GM12892 (cell line): ENCODE data around the gene GREB1.

Experiments
- POLR2A ChIP-seq: IDR thresholded peaks from 2 replicates; pipeline ENCODE4 v1.6.1; 2011; ENCODE audit warnings: low read depth, low read length, control low read depth
- POLR2AphosphoS5 ChIP-seq: IDR thresholded peaks from 2 replicates; pipeline ENCODE4 v1.6.1; 2011; ENCODE audit warnings: low read depth, low read length, control low read depth

- no peak for TF ChIP-seq POLR2A
- TF ChIP-seq POLR2AphosphoS5, result no peak
Observed at GRCh38 chr2:11513319-11513718, 20.5 kb upstream of the GREB1 start.
